H1 (cell line): Measurements from ENCODE around the gene NCOA1. TPM values are rescaled to one million over a fixed set of nuclear protein-coding genes. Genes with fewer than 3 reads are reported as not detected.

Experiments
- CTCF ChIA-PET: fragments of 300-600 bp; sonication (Branson Sonifier 250); formaldehyde crosslinking; loops from one replicate; lab custom pipeline; 2021; ENCODE audit not compliant: partially characterized antibody; lab: Charles Lee
- POLR2A ChIA-PET: fragments of 300-600 bp; sonication (Branson Sonifier 250); formaldehyde crosslinking; loops from one replicate; lab custom pipeline; 2021; ENCODE audit warnings: inconsistent platforms; ENCODE audit not compliant: partially characterized antibody; lab: Charles Lee
- DNase-seq, 2 experiments: peaks; one replicate each; pipeline versions ENCODE4 v3.0.0 to v3.0.0-alpha.2; 2010 to 2022; ENCODE audit warnings: low spot score in 2 of 2, low read depth in 1 of 2, mixed read lengths in 1 of 2
- FAIRE-seq: peaks from 2 replicates; lab custom pipeline; 2011; peaks lifted over from hg19 to GRCh38; lab: Jason Lieb, UNC
- H2AFZ ChIP-seq: 2 replicates; pipeline ENCODE4 v1.8.1; 2012; ENCODE audit warnings: low read length, inconsistent platforms
- H2AK5ac ChIP-seq: 2 replicates; pipeline ENCODE4 v1.6.1; 2013; ENCODE audit warnings: low read depth, low read length
- H2BK120ac ChIP-seq: replicated peaks from 2 replicates; pipeline ENCODE3; 2013; ENCODE audit warnings: low read depth, low read length, inconsistent platforms
- H2BK12ac ChIP-seq: 2 replicates; pipeline ENCODE4 v1.6.1; 2013; ENCODE audit warnings: low read depth, low read length
- H2BK15ac ChIP-seq: 2 replicates; pipeline ENCODE4 v1.6.1; 2013; ENCODE audit warnings: low read length
- H2BK20ac ChIP-seq: 2 replicates; pipeline ENCODE4 v1.6.1; 2013; ENCODE audit warnings: low read length
- H2BK5ac ChIP-seq: 2 replicates; pipeline ENCODE4 v1.6.1; 2013; ENCODE audit warnings: low read depth, low read length
- H3K14ac ChIP-seq: 2 replicates; pipeline ENCODE4 v1.6.1; 2013; ENCODE audit warnings: inconsistent platforms; ENCODE audit not compliant: insufficient read length
- H3K18ac ChIP-seq: 2 replicates; pipeline ENCODE4 v1.6.1; 2013; ENCODE audit warnings: low read length; ENCODE audit errors: extremely low read depth
- H3K23ac ChIP-seq: 2 replicates; pipeline ENCODE4 v1.6.1; 2013; ENCODE audit warnings: inconsistent platforms; ENCODE audit not compliant: insufficient read length
- H3K23me2 ChIP-seq: 2 replicates; pipeline ENCODE4 v1.6.1; 2013; ENCODE audit warnings: low read depth, low read length
- H3K27ac ChIP-seq: 2 replicates; pipeline ENCODE4 v1.6.1; 2011; ENCODE audit warnings: low read depth, low read length, inconsistent platforms
- H3K27me3 ChIP-seq, 4 experiments: replicated peaks in 1 of 4; 1 replicate in 1 of 4; 2 replicates in 3 of 4; pipeline versions ENCODE4 v1.6.1 to v1.8.1; 2011 to 2013; ENCODE audit warnings: low read length in 3 of 4, mild to moderate bottlenecking in 3 of 4, inconsistent platforms in 2 of 4, mixed read lengths in 2 of 4, moderate library complexity in 1 of 4; ENCODE audit not compliant: control insufficient read depth in 3 of 4, insufficient read depth in 3 of 4; ENCODE audit errors: extremely low read depth in 1 of 4
- H3K36me3 ChIP-seq, 4 experiments: 2 replicates each; pipeline versions ENCODE4 v1.6.1 to v1.8.1; 2011 to 2013; ENCODE audit warnings: mild to moderate bottlenecking in 4 of 4, low read length in 3 of 4, moderate library complexity in 2 of 4, control low read depth in 1 of 4, inconsistent platforms in 1 of 4; ENCODE audit not compliant: insufficient read depth in 4 of 4, control insufficient read depth in 2 of 4
- H3K4ac ChIP-seq: replicated peaks from 2 replicates; pipeline ENCODE3; 2013; ENCODE audit warnings: low read length, low read depth, mixed read lengths, inconsistent platforms; ENCODE audit not compliant: insufficient read length
- H3K4me1 ChIP-seq, 4 experiments: replicated peaks in 1 of 4; 1 replicate in 1 of 4; 2 replicates in 3 of 4; pipeline versions ENCODE4 v1.6.1 to v1.8.1; 2011 to 2013; ENCODE audit warnings: low read length in 3 of 4, inconsistent platforms in 2 of 4, mixed read lengths in 1 of 4; ENCODE audit not compliant: insufficient read depth in 4 of 4, control insufficient read depth in 3 of 4
- H3K4me2 ChIP-seq, 2 experiments: 2 replicates each; pipeline versions ENCODE4 v1.6.1 to v1.8.1; 2011 to 2013; ENCODE audit warnings: low read depth in 2 of 2, low read length in 2 of 2, control low read depth in 1 of 2, inconsistent platforms in 1 of 2, mild to moderate bottlenecking in 1 of 2; ENCODE audit not compliant: insufficient read depth in 1 of 2
- H3K4me3 ChIP-seq, 4 experiments: fragments of 200-600, 300-600 bp in 1 of 4; sonication (generic), shearing (Covaris generic), sonication (Bioruptor Twin) in 1 of 4; 2 replicates each; pipeline versions ENCODE4 v1.5.1 to v1.8.1; 2011 to 2016; ENCODE audit warnings: low read length in 4 of 4, low read depth in 3 of 4, control low read depth in 2 of 4, inconsistent platforms in 2 of 4, mild to moderate bottlenecking in 2 of 4, mixed read lengths in 1 of 4, moderate library complexity in 1 of 4; ENCODE audit not compliant: insufficient read depth in 2 of 4; ENCODE audit errors: extremely low read depth in 1 of 4
- H3K56ac ChIP-seq: replicated peaks from 2 replicates; pipeline ENCODE3; 2013; ENCODE audit warnings: low read depth, mild to moderate bottlenecking, mixed read lengths, low read length, inconsistent platforms; ENCODE audit not compliant: insufficient read length
- H3K79me1 ChIP-seq: 2 replicates; pipeline ENCODE4 v1.6.1; 2013; ENCODE audit warnings: low read depth, low read length, control low read depth
- H3K79me2 ChIP-seq, 2 experiments: 2 replicates each; pipeline versions ENCODE4 v1.6.1 to v1.8.1; 2012 to 2013; ENCODE audit warnings: low read length in 2 of 2, mild to moderate bottlenecking in 2 of 2, inconsistent platforms in 1 of 2; ENCODE audit not compliant: insufficient read depth in 2 of 2, control insufficient read depth in 1 of 2
- H3K9ac ChIP-seq, 4 experiments: replicated peaks in 1 of 4; 1 replicate in 1 of 4; 2 replicates in 3 of 4; pipeline versions ENCODE4 v1.6.1 to v1.8.1; 2011 to 2013; ENCODE audit warnings: low read depth in 3 of 4, low read length in 3 of 4, control low read depth in 2 of 4, mild to moderate bottlenecking in 2 of 4, moderate library complexity in 2 of 4, inconsistent platforms in 1 of 4; ENCODE audit errors: extremely low read depth in 1 of 4
- H3K9me3 ChIP-seq, 2 experiments: 2 replicates each; pipeline versions ENCODE4 v1.6.1 to v1.8.1; 2012 to 2013; ENCODE audit warnings: mild to moderate bottlenecking in 2 of 2, moderate library complexity in 2 of 2, control low read depth in 1 of 2, inconsistent platforms in 1 of 2, low read depth in 1 of 2, low read length in 1 of 2, mixed read lengths in 1 of 2; ENCODE audit not compliant: insufficient read depth in 2 of 2
- H4K20me1 ChIP-seq, 2 experiments: replicated peaks in 1 of 2; 2 replicates each; pipeline versions ENCODE3 to v1.8.1; 2011 to 2013; ENCODE audit warnings: inconsistent platforms in 2 of 2, low read length in 2 of 2, mild to moderate bottlenecking in 1 of 2; ENCODE audit not compliant: insufficient read depth in 2 of 2, control insufficient read depth in 1 of 2
- H4K5ac ChIP-seq: 2 replicates; pipeline ENCODE4 v1.6.1; 2013; ENCODE audit warnings: low read length, low read depth, mixed read lengths, inconsistent platforms; ENCODE audit not compliant: insufficient read length
- H4K8ac ChIP-seq: 2 replicates; pipeline ENCODE4 v1.8.0; 2013; ENCODE audit warnings: mild to moderate bottlenecking, moderate library complexity, low read length, inconsistent platforms; ENCODE audit not compliant: insufficient read depth; ENCODE audit errors: extremely low read depth
- H4K91ac ChIP-seq: replicated peaks from 2 replicates; pipeline ENCODE3; 2013; ENCODE audit warnings: low read length, mixed read lengths, inconsistent platforms; ENCODE audit not compliant: insufficient read length
- BACH1 ChIP-seq: IDR thresholded peaks from 2 replicates; pipeline ENCODE4 v1.6.1; 2012; ENCODE audit warnings: low read length, improper control_type of control experiment
- CBX5 ChIP-seq: fragments of 300-800, 300-1000 bp; sonication (generic); IDR thresholded peaks from 2 replicates; pipeline ENCODE4 v1.7.1; 2016; ENCODE audit warnings: antibody characterized with exemption, low read length, low read depth
- FOSL1 ChIP-seq: IDR thresholded peaks from 2 replicates; pipeline ENCODE4 v1.6.1; 2011; ENCODE audit warnings: mild to moderate bottlenecking, low read depth, low read length, moderate library complexity; ENCODE audit not compliant: insufficient read depth
- KDM1A ChIP-seq: fragments of 200-600, 300-600 bp; sonication (generic); IDR thresholded peaks from 2 replicates; pipeline ENCODE4 v1.7.1; 2016; ENCODE audit warnings: mild to moderate bottlenecking, low read length, borderline replicate concordance
- PHF8 ChIP-seq: fragments of 200-600 bp; sonication (generic); conservative IDR thresholded peaks from 2 replicates; pipeline ENCODE4 v1.7.1; 2012; ENCODE audit warnings: low read depth, mild to moderate bottlenecking, inconsistent platforms, low read length, moderate library complexity
- POU5F1 ChIP-seq: IDR thresholded peaks from 2 replicates; pipeline ENCODE4 v1.6.1; 2011; ENCODE audit warnings: low read depth, mild to moderate bottlenecking, low read length, moderate library complexity
- SRF ChIP-seq: IDR thresholded peaks from 2 replicates; pipeline ENCODE4 v1.6.1; 2011; ENCODE audit warnings: mild to moderate bottlenecking, low read depth, low read length, moderate library complexity
- TEAD4 ChIP-seq: IDR thresholded peaks from 2 replicates; pipeline ENCODE4 v1.6.1; 2012; ENCODE audit warnings: low read depth, low read length, inconsistent platforms, mixed read lengths
- WGBS, 2 experiments: shearing (Covaris generic) in 1 of 2; methylation state at CpG; one replicate each; pipeline versions ENCODE4 v1.1.6 to v1.1.7; 2013 to 2015; ENCODE audit warnings: low lambda C conversion rate in 2 of 2, mixed read lengths in 2 of 2, inconsistent platforms in 1 of 2, low coverage in 1 of 2, missing lambda C conversion rate in 1 of 2; ENCODE audit not compliant: insufficient replicate concordance in 2 of 2, insufficient coverage in 1 of 2, insufficient read length in 1 of 2; ENCODE audit errors: extremely low coverage in 1 of 2, missing lambda C conversion rate in 1 of 2; 5-methylcytosine and 5-hydroxymethylcytosine counted together
- polyA plus RNA-seq, 7 experiments: library from polyadenylated mRNA; depleted of rRNA in 3 of 7; stranded (reverse) in 5 of 7; unstranded in 2 of 7; fragments of >200 nt in 5 of 7; fragments of 200-250 nt in 2 of 7; gene quantifications; 1 replicate in 5 of 7; 2 replicates in 1 of 7; 4 replicates in 1 of 7; pipeline versions ENCODE4 v1.2.1 to v1.2.3, GENCODE V29; 2011 to 2013; ENCODE audit warnings: missing spikeins in 2 of 7, mixed read lengths in 2 of 7
- total RNA-seq: library from RNA; stranded (reverse); fragmentation: NEBNext Ultra II Directional; extraction: Animal tissue kit (Norgen Biotek cat#: 25700); gene quantifications from 2 replicates; pipeline ENCODE4 v1.2.1, GENCODE V29; 2021
- TF ChIP-seq, protein P1 (sequence below): IDR thresholded peaks from 2 replicates; pipeline ENCODE4 v1.6.1; 2012; ENCODE audit warnings: inconsistent platforms

NCOA1 gene
- total and polyA plus RNA-seq, 2 of the 8 experiments (the other 6 are each of a cell fraction or from before 2014, with no cell fraction given): 12.8 to 17.9 TPM

DNA sequence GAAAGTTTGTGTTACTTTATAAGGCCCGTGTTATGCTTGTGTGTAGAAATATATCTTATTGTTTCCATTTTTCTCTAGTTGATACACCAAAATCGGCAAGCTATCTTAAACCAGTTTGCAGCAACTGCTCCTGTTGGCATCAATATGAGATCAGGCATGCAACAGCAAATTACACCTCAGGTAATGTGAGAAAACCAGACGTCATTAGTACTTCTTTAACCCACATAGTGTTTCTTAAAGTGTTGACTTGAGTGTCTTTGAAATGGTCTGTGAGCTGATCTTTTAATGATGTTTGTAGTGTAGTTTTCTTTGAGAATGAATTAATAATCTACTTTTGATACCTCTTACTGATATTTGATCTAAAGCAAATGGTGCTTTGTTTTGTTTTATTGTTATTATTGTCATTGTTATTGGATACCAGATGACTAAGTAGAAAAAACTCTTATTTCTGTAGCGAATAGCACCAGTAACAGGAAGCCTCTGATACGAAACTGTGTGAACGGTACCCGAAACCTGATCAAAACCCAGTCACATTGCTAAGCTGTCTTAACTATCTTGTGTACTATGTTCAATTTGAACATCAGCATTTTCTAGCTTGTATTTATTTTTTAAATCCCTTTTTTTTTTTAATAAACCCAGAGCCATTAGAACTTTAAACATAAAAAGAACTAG, 248.4 kb downstream of the NCOA1 start:
- no peak for TF ChIP-seq KDM1A
- no peak for TF ChIP-seq CBX5
- no peak for TF ChIP-seq SRF
- TF ChIP-seq, protein P1, sequence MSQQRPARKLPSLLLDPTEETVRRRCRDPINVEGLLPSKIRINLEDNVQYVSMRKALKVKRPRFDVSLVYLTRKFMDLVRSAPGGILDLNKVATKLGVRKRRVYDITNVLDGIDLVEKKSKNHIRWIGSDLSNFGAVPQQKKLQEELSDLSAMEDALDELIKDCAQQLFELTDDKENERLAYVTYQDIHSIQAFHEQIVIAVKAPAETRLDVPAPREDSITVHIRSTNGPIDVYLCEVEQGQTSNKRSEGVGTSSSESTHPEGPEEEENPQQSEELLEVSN: no peak
- TF ChIP-seq BACH1: no peak
- no peak for TF ChIP-seq PHF8
- TF ChIP-seq FOSL1: no peak
- no peak for TF ChIP-seq POU5F1
- TF ChIP-seq TEAD4: no peak
- H2BK5ac ChIP-seq: no peak overlapping the region
- H3K79me2 ChIP-seq: no peaks in the 10 kb centered on the region
- no peak overlapping the region for H2AK5ac ChIP-seq
- H3K9ac ChIP-seq: no peak overlapping the region
- H4K5ac ChIP-seq: no peak overlapping the region
- no peaks in the 10 kb centered on the region for H3K23me2 ChIP-seq
- no peak overlapping the region for H3K27ac ChIP-seq
- H3K79me1 ChIP-seq: no peaks in the 10 kb centered on the region
- H4K20me1 ChIP-seq: no peaks in the 10 kb centered on the region
- no peak overlapping the region for H3K4me2 ChIP-seq
- H3K27me3 ChIP-seq: no peaks in the 10 kb centered on the region
- FAIRE-seq (no peak), DNase-seq (no peak)
- H3K14ac ChIP-seq: no peak overlapping the region
- no peak overlapping the region for H2BK15ac ChIP-seq
- no peak overlapping the region for H2AFZ ChIP-seq
- H4K91ac ChIP-seq: no peak overlapping the region
- no peaks in the 10 kb centered on the region for H3K9me3 ChIP-seq
- ChIA-PET CTCF (interaction anchor here (0.6 kb wide), 1 partner anchor 86 kb away, joined by 3 read pairs; no protein-coding TSS in a partner anchor), POLR2A (interaction anchor here (0.6 to 1.3 kb wide), 2 partner anchors 9 to 573 kb away, joined by 3 read pairs; no protein-coding TSS in a partner anchor)
- H4K8ac ChIP-seq: no peak overlapping the region
- no peak overlapping the region for H3K56ac ChIP-seq
- 92% methylated on average over 7 of the region's 7 CpGs; no CpG with 5 or more reads in 1 of the 2 experiments for WGBS, 2 experiments
- no peak overlapping the region for H2BK120ac ChIP-seq
- H2BK12ac ChIP-seq: no peak overlapping the region
- H3K18ac ChIP-seq: no peak overlapping the region
- peaks cover 0 to 5% (median 2%) of the 10 kb centered on the region in 4 experiments; a peak in 3 of 8 replicates for H3K36me3 ChIP-seq
- H3K4ac ChIP-seq: no peak overlapping the region
- no peak overlapping the region for H2BK20ac ChIP-seq
- H3K23ac ChIP-seq: no peak overlapping the region
- H3K4me1 ChIP-seq: no peaks in the 10 kb centered on the region
- H3K4me3 ChIP-seq: no peak overlapping the region
